Measurements from ENCODE around the gene MAP2K6.
"Not testable (repeated sequence)": the region's sequence is repeated elsewhere in the genome, so short reads cannot be mapped to it uniquely, and the experiment has no call there.

The MAP2K6 gene

GRCh38 chr17:69460963-69461922 is 46.7 kb downstream of the MAP2K6 start:
- no peak for DNase-seq

- no peak for DNase-seq
Measured at GRCh38 chr17:69461951-69462369, 47.5 kb downstream of the MAP2K6 start.

GRCh38 chr17:69462882-69463281 is 48.4 kb downstream of the MAP2K6 start:
- no peak for DNase-seq

- no peak for DNase-seq
Measured at GRCh38 chr17:69466451-69466850, 52.0 kb downstream of the MAP2K6 start.

GRCh38 chr17:69466905-69467667 is 52.6 kb downstream of the MAP2K6 start:
- no peak for DNase-seq

GRCh38 chr17:69468207-69468606 is 53.7 kb downstream of the MAP2K6 start:
- no peak for DNase-seq

GRCh38 chr17:69470702-69471101 is 56.2 kb downstream of the MAP2K6 start:
- no peak for DNase-seq

- no peak for DNase-seq
Measured at GRCh38 chr17:69471406-69471805, 56.9 kb downstream of the MAP2K6 start.

GRCh38 chr17:69473841-69474831 is 59.6 kb downstream of the MAP2K6 start:
- DNase-seq: no peak

GRCh38 chr17:69477204-69477902 is 62.9 kb downstream of the MAP2K6 start:
- DNase-seq: no peak

GRCh38 chr17:69477903-69478266 is 63.4 kb downstream of the MAP2K6 start:
- no peak for DNase-seq

GRCh38 chr17:69478916-69479315 is 64.4 kb downstream of the MAP2K6 start:
- DNase-seq: no peak

- not testable (repeated sequence) for DNase-seq
Measured at GRCh38 chr17:69479756-69480155, 65.3 kb downstream of the MAP2K6 start.

GRCh38 chr17:69480245-69480644 is 65.7 kb downstream of the MAP2K6 start:
- DNase-seq: no peak

GRCh38 chr17:69485251-69485661 is 70.8 kb downstream of the MAP2K6 start:
- no peak for DNase-seq

- no peak for DNase-seq
Measured at GRCh38 chr17:69485901-69486643, 71.6 kb downstream of the MAP2K6 start.

- DNase-seq: no peak
Measured at GRCh38 chr17:69486779-69487637, 72.5 kb downstream of the MAP2K6 start.

GRCh38 chr17:69489313-69489712 is 74.8 kb downstream of the MAP2K6 start:
- no peak for DNase-seq

GRCh38 chr17:69492410-69493071 is 78.0 kb downstream of the MAP2K6 start:
- no peak for DNase-seq

GRCh38 chr17:69495787-69496186 is 81.3 kb downstream of the MAP2K6 start:
- DNase-seq: no peak

Data from activated CD4-positive, alpha-beta T cell treated with anti-CD3 and anti-CD28 coated beads for 4 hours (primary cell).